OCI-LY3 (cell line): Measurements from ENCODE around the gene GDF15.
"Not testable (repeated sequence)": the region's sequence is repeated elsewhere in the genome, so short reads cannot be mapped to it uniquely, and the experiment has no call there.

Experiments used
- CTCF ChIP-seq: fragments of 200-600, 300-600 bp; sonication (generic); IDR thresholded peaks from 2 replicates; pipeline ENCODE4 v1.5.1; 2014; ENCODE audit warnings: antibody characterized with exemption, low read length, low read depth
- EZH2phosphoT487 ChIP-seq: fragments of 200-600 bp; shearing (Covaris generic); IDR thresholded peaks from 2 replicates; pipeline ENCODE4 v1.6.1; 2018; ENCODE audit warnings: antibody characterized with exemption, mixed run types, low read depth

GRCh38 chr19:18364277-18364825, 21.6 kb upstream of the GDF15 start:
- TF ChIP-seq CTCF, EZH2phosphoT487: not testable (repeated sequence)
